Keratinocyte (primary cell): ENCODE results near the gene BTBD16. TPM values are rescaled to one million over a fixed set of nuclear protein-coding genes. Genes with fewer than 3 reads are reported as not detected.

ENCODE experiments used
- DNase-seq: peaks from one replicate; pipeline ENCODE4 v3.0.0-alpha.2; 2011; ENCODE audit warnings: low read depth, missing footprints, low spot score
- FAIRE-seq: peaks from 2 replicates; lab custom pipeline; 2011; peaks lifted over from hg19 to GRCh38; lab: Jason Lieb, UNC
- H2AFZ ChIP-seq: 2 replicates; pipeline ENCODE4 v1.6.0; 2012; ENCODE audit warnings: low read length, control low read depth, inconsistent platforms; ENCODE audit not compliant: control insufficient read depth
- H3K27ac ChIP-seq: 2 replicates; pipeline ENCODE4 v1.5.1; 2011; ENCODE audit warnings: low read length; ENCODE audit not compliant: control insufficient read depth, insufficient read depth
- H3K27me3 ChIP-seq: 3 replicates; pipeline ENCODE4 v1.6.0; 2011; ENCODE audit warnings: low read length; ENCODE audit not compliant: control insufficient read depth, insufficient read depth; ENCODE audit errors: extremely low read depth
- H3K36me3 ChIP-seq, 2 experiments: 2 replicates in 1 of 2; 3 replicates in 1 of 2; pipeline ENCODE4 v1.5.1; 2011; ENCODE audit warnings: low read length in 2 of 2, mild to moderate bottlenecking in 1 of 2; ENCODE audit not compliant: control insufficient read depth in 2 of 2, insufficient read depth in 2 of 2; ENCODE audit errors: extremely low read depth in 1 of 2
- H3K4me1 ChIP-seq: 3 replicates; pipeline ENCODE4 v1.5.1; 2011; ENCODE audit warnings: low read length; ENCODE audit not compliant: control insufficient read depth, insufficient read depth; ENCODE audit errors: extremely low read depth
- H3K4me2 ChIP-seq: 3 replicates; pipeline ENCODE4 v1.6.0; 2011; ENCODE audit warnings: low read depth, low read length; ENCODE audit not compliant: control insufficient read depth, insufficient read depth; ENCODE audit errors: extremely low read depth
- H3K4me3 ChIP-seq, 3 experiments: fragments of 200-600 bp in 1 of 3; sonication (generic) in 1 of 3; 2 replicates in 2 of 3; 3 replicates in 1 of 3; pipeline ENCODE4 v1.5.1; 2011 to 2016; ENCODE audit warnings: low read length in 3 of 3, mild to moderate bottlenecking in 3 of 3, control low read depth in 2 of 3, inconsistent platforms in 1 of 3, low read depth in 1 of 3, mixed read lengths in 1 of 3, mixed run types in 1 of 3, moderate library complexity in 1 of 3; ENCODE audit not compliant: control insufficient read depth in 2 of 3, insufficient read depth in 2 of 3; ENCODE audit errors: extremely low read depth in 1 of 3
- H3K79me2 ChIP-seq: 2 replicates; pipeline ENCODE4 v1.6.0; 2012; ENCODE audit warnings: low read length; ENCODE audit not compliant: control insufficient read depth, insufficient read depth
- H3K9ac ChIP-seq: 3 replicates; pipeline ENCODE4 v1.6.0; 2011; ENCODE audit warnings: low read length; ENCODE audit not compliant: control insufficient read depth, insufficient read depth; ENCODE audit errors: extremely low read depth
- H3K9me1 ChIP-seq: 3 replicates; pipeline ENCODE4 v1.6.0; 2011; ENCODE audit warnings: low read length; ENCODE audit not compliant: control insufficient read depth, insufficient read depth; ENCODE audit errors: extremely low read depth
- H3K9me3 ChIP-seq: 2 replicates; pipeline ENCODE4 v1.5.1; 2012; ENCODE audit warnings: low read depth, low read length; ENCODE audit not compliant: control insufficient read depth
- H4K20me1 ChIP-seq: 3 replicates; pipeline ENCODE4 v1.6.0; 2011; ENCODE audit warnings: low read length; ENCODE audit not compliant: control insufficient read depth, insufficient read depth; ENCODE audit errors: extremely low read depth
- EZH2 ChIP-seq: IDR thresholded peaks from one replicate; pipeline ENCODE4 v1.6.1; 2012; ENCODE audit warnings: inconsistent platforms, mild to moderate bottlenecking, low read length, moderate library complexity
- dilution Hi-C: fragments of 300-500 bp; cut with MboI; formaldehyde crosslinking; loops from one replicate; pipeline ENCODE4 v1.7.0; 2020; ENCODE audit warnings: low sequenced_read_pairs; ENCODE audit not compliant: extremely low pct_ligation_motif_present
- polyA plus RNA-seq, 5 experiments: library from polyadenylated mRNA; depleted of rRNA in 3 of 5; stranded (reverse) in 3 of 5; stranded (forward) in 1 of 5; unstranded in 1 of 5; fragments of >200 nt; gene quantifications; 1 replicate in 1 of 5; 2 replicates in 3 of 5; 3 replicates in 1 of 5; pipeline versions ENCODE4 v1.2.1 to v1.2.3, GENCODE V29; 2011 to 2012; ENCODE audit warnings: missing spikeins in 2 of 5, low read depth in 1 of 5, low replicate concordance in 1 of 5
- TF ChIP-seq, protein P1 (sequence below), 3 experiments: IDR thresholded peaks in 1 of 3; conservative IDR thresholded peaks in 1 of 3; optimal IDR thresholded peaks in 1 of 3; 2 replicates in 2 of 3; 3 replicates in 1 of 3; pipeline versions ENCODE3 to v1.5.1; 2011; ENCODE audit warnings: low read length in 3 of 3, mild to moderate bottlenecking in 3 of 3, moderate library complexity in 2 of 3, control low read depth in 1 of 3, inconsistent platforms in 1 of 3; ENCODE audit not compliant: insufficient read depth in 2 of 3; ENCODE audit errors: extremely low read depth in 1 of 3

BTBD16 gene
- polyA plus RNA-seq, 1 donor (not counting 4 experiments of a cell fraction or from before 2014, with no cell fraction given), result 4.9 TPM

DNA sequence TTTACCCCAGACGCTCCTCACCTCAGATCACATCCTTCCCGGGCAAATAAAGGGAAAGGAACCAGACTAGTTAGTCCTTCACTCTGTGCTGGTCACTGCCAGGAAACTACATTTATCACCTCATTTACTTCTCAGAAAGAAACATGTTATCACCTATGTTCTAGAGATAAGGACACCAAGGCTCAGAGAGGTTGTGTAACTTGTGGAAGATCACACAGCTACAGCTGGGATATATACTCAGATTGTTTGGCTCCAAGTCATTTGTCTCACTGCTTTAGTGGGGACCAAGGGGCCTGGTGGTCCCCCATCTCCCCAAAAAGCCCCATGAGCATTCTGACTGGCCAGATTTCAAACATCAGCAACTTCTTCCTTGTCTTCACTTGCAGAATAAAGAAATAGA, 17.5 kb upstream of the BTBD16 start:
- H4K20me1 ChIP-seq, result no peaks in the 10 kb centered on the region
- H3K79me2 ChIP-seq, result no peaks in the 10 kb centered on the region
- peaks cover 0 to 21% of the 10 kb centered on the region in 2 experiments for H3K36me3 ChIP-seq
- no peak overlapping the region for H2AFZ ChIP-seq
- DNase-seq, result no peak
- no peaks in the 10 kb centered on the region for H3K27me3 ChIP-seq
- H3K4me3 ChIP-seq, result no peak overlapping the region
- H3K4me1 ChIP-seq, result no peaks in the 10 kb centered on the region
- H3K4me2 ChIP-seq, result no peak overlapping the region
- dilution Hi-C loops, result no loop called here
- no peak overlapping the region for H3K9ac ChIP-seq
- TF ChIP-seq, protein P1, sequence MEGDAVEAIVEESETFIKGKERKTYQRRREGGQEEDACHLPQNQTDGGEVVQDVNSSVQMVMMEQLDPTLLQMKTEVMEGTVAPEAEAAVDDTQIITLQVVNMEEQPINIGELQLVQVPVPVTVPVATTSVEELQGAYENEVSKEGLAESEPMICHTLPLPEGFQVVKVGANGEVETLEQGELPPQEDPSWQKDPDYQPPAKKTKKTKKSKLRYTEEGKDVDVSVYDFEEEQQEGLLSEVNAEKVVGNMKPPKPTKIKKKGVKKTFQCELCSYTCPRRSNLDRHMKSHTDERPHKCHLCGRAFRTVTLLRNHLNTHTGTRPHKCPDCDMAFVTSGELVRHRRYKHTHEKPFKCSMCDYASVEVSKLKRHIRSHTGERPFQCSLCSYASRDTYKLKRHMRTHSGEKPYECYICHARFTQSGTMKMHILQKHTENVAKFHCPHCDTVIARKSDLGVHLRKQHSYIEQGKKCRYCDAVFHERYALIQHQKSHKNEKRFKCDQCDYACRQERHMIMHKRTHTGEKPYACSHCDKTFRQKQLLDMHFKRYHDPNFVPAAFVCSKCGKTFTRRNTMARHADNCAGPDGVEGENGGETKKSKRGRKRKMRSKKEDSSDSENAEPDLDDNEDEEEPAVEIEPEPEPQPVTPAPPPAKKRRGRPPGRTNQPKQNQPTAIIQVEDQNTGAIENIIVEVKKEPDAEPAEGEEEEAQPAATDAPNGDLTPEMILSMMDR (optimal IDR thresholded peaks at IDR 0.05 in 1 of 3, IDR thresholded peaks at IDR 0.05 in 1 of 3, conservative IDR thresholded peaks at IDR 0.05 in 1 of 3; ENCODE audit: extremely low read depth in 1 of 3, insufficient read depth in 2 of 3, low read length in 3 of 3), result no peak
- no peak for TF ChIP-seq EZH2
- H3K9me1 ChIP-seq, result no peaks in the 10 kb centered on the region
- H3K9me3 ChIP-seq, result no peaks in the 10 kb centered on the region
- no peak for FAIRE-seq
- H3K27ac ChIP-seq, result no peak overlapping the region

DNA sequence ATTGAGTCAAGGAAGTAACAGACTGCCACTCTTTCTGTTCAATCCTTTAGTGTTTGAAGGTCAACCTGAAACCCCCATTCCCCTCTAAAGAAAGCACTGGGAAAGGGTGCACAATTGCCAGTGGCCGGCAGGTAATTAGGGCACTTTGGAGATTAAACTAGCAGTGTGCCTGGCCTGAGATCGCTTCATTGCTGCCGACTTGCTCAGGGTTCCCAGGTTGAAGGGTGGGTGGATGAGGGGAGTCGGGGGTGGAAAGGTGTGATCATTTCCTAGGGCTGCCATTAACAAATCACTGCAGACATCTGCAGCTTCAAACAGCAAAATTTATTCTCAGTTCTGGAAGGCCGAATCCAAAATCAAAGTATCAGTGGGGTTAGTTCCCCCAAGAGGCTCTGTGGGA, 16.3 kb upstream of the BTBD16 start:
- DNase-seq, result no peak

More for the DNA sequence above, 16.3 kb upstream of the BTBD16 start:
- Histone ChIP-seq H2AFZ (no peak overlapping the region), H3K9me3 (no peaks in the 10 kb centered on the region), H4K20me1 (no peaks in the 10 kb centered on the region), H3K27me3 (no peaks in the 10 kb centered on the region), H3K4me2 (no peak overlapping the region), H3K27ac (no peak overlapping the region), H3K4me3 (no peak overlapping the region), H3K9ac (no peak overlapping the region), H3K4me1 (no peaks in the 10 kb centered on the region), H3K9me1 (no peaks in the 10 kb centered on the region), H3K79me2 (no peaks in the 10 kb centered on the region), H3K36me3 (peaks cover 0 to 14% of the 10 kb centered on the region in 2 experiments)
- TF ChIP-seq, protein P1 (optimal IDR thresholded peaks at IDR 0.05 in 1 of 3, IDR thresholded peaks at IDR 0.05 in 1 of 3, conservative IDR thresholded peaks at IDR 0.05 in 1 of 3; ENCODE audit: extremely low read depth in 1 of 3, insufficient read depth in 2 of 3, low read length in 3 of 3), result no peak
- no peak for TF ChIP-seq EZH2
- FAIRE-seq, result no peak
- dilution Hi-C loops, result no loop called here
